Chondrocyte (in vitro differentiated cells): ENCODE results near the gene NPFF. TPM values are rescaled to one million over a fixed set of nuclear protein-coding genes. Genes with fewer than 3 reads are reported as not detected.

Experiments
- DNase-seq: peaks from one replicate; pipeline ENCODE4 v3.0.0; 2021; ENCODE audit warnings: mixed read lengths, low spot score
- H3K27ac Mint-ChIP-seq: one replicate; pipeline ENCODE4 v1.8.0; 2021; ENCODE audit warnings: mild to moderate bottlenecking, moderate library complexity, mixed read lengths; ENCODE audit not compliant: unreplicated experiment
- H3K27me3 Mint-ChIP-seq: 2 replicates; pipeline ENCODE4 v1.8.0; 2021; ENCODE audit warnings: low read depth, mixed read lengths
- H3K36me3 Mint-ChIP-seq: 2 replicates; pipeline ENCODE4 v1.8.0; 2021; ENCODE audit warnings: low read depth, mixed read lengths
- H3K4me1 Mint-ChIP-seq: 2 replicates; pipeline ENCODE4 v1.8.0; 2021; ENCODE audit warnings: low read depth, mild to moderate bottlenecking, mixed read lengths
- H3K4me3 Mint-ChIP-seq: one replicate; pipeline ENCODE4 v1.8.0; 2021; ENCODE audit warnings: mild to moderate bottlenecking, moderate library complexity, mixed read lengths; ENCODE audit not compliant: unreplicated experiment
- H3K9me3 Mint-ChIP-seq: 2 replicates; pipeline ENCODE4 v1.8.0; 2021; ENCODE audit warnings: low read depth, mixed read lengths
- CTCF ChIP-seq: fragments of 200-600 bp; sonication (generic); IDR thresholded peaks from 2 replicates; pipeline ENCODE4 v1.5.0; 2021; ENCODE audit warnings: antibody characterized with exemption, mild to moderate bottlenecking, moderate library complexity
- total RNA-seq: library from RNA; stranded (reverse); gene quantifications from 3 replicates; pipeline ENCODE4 v1.2.1, GENCODE V29; 2021

Gene NPFF
- total RNA-seq, 1 donor from 2014 or later = not detected

GRCh38 chr12:53543539-53543938 is 36.3 kb upstream of the NPFF start:
- TF ChIP-seq CTCF = peak; percentile 98
- no peak for DNase-seq
- no peaks in the 10 kb centered on the region for H3K27me3 Mint-ChIP-seq
- no peaks in the 10 kb centered on the region for H3K9me3 Mint-ChIP-seq
- peak overlapping the region; percentile 94 for H3K27ac Mint-ChIP-seq
- H3K4me1 Mint-ChIP-seq = peaks cover 9% of the 10 kb centered on the region
- peaks cover 5% of the 10 kb centered on the region for H3K36me3 Mint-ChIP-seq
- no peak overlapping the region for H3K4me3 Mint-ChIP-seq

DNA sequence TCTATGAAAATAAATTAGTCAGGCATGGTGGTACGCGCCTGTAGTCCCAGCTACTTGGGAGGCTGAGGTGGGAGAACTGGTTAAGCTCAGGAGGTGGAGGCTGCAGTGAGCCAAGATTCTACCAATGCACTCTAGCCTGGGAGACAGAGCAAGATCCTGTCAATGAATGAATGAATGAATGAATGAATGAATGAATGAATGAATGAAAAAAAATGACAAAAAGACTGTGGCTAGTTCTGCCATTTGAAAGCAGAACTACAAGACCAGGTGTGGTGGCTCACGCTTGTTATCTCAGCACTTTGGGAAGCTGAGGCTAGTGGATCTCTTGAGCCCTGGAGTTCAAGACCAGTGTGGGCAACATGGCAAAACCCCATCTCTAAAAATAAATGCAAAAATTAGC is 32.2 kb upstream of the NPFF start:
- Mint-ChIP-seq H3K36me3 (peaks cover 18% of the 10 kb centered on the region), H3K27me3 (no peaks in the 10 kb centered on the region), H3K4me3 (no peak overlapping the region), H3K4me1 (peaks cover 9% of the 10 kb centered on the region), H3K9me3 (no peaks in the 10 kb centered on the region), H3K27ac (no peak overlapping the region)
- DNase-seq = no peak
- TF ChIP-seq CTCF = no peak

GRCh38 chr12:53538209-53538689 is 31.0 kb upstream of the NPFF start:
- no peaks in the 10 kb centered on the region for H3K9me3 Mint-ChIP-seq
- no peaks in the 10 kb centered on the region for H3K27me3 Mint-ChIP-seq
- DNase-seq = no peak
- peak overlapping the region; percentile 53 for H3K27ac Mint-ChIP-seq
- TF ChIP-seq CTCF = no peak
- no peak overlapping the region for H3K4me3 Mint-ChIP-seq
- no peaks in the 10 kb centered on the region for H3K4me1 Mint-ChIP-seq
- H3K36me3 Mint-ChIP-seq = peaks cover 24% of the 10 kb centered on the region

DNA sequence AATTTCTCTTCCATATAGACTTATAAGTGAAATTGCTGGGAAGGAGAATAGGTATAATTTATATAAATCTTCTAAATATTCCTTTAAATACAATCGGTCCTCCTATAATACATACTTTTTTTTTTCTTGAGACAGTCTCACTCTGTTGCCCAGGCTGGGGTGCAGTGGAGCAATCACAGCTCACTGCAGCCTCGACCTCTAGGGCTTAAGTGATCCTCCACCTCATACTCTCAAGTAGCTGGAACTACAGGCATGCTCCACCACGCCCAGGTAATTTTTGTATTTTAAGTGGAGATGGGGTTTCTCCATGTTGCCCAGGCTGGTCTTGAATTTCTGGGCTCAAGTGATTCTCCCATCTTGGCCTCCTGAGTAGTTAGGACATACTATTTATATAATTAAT is 29.7 kb upstream of the NPFF start:
- Mint-ChIP-seq H3K4me1 (no peaks in the 10 kb centered on the region), H3K4me3 (no peak overlapping the region), H3K27ac (no peak overlapping the region), H3K27me3 (no peaks in the 10 kb centered on the region), H3K36me3 (peaks cover 34% of the 10 kb centered on the region), H3K9me3 (no peaks in the 10 kb centered on the region)
- DNase-seq = no peak
- no peak for TF ChIP-seq CTCF

DNA sequence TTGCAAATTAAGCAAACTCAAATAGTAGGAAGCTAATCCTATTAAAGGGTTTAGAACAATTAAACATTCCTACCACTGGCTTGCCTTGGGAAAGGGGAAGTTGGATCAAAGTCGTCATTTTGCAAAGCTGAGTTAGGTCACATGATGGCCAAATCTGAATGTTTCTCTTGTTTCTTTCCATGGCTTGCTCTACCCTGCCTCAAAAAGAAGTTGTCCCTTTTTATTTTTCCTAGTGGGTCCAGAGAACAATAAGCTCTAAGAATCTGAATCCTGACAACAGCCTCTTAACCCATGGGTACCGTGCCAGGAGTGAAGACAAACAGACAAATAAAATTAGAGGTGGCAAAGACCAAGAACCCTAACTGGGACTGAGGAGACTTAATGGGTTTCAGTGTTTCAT is 26.2 kb upstream of the NPFF start:
- H3K9me3 Mint-ChIP-seq = no peaks in the 10 kb centered on the region
- no peaks in the 10 kb centered on the region for H3K27me3 Mint-ChIP-seq
- no peak for TF ChIP-seq CTCF
- H3K4me1 Mint-ChIP-seq = no peaks in the 10 kb centered on the region
- H3K27ac Mint-ChIP-seq = no peak overlapping the region
- no peak overlapping the region for H3K4me3 Mint-ChIP-seq
- DNase-seq = no peak
- peaks cover 39% of the 10 kb centered on the region for H3K36me3 Mint-ChIP-seq
